Heart left ventricle (tissue), 13 donors: Measurements from ENCODE around the gene GPR173.

ENCODE experiments used
- CTCF ChIP-seq, 12 donors: fragments of 200-600 bp; sonication (generic) in 4 of 12; IDR thresholded peaks; one replicate each; pipeline versions ENCODE4 v1.5.0 to v1.8.0; 2018 to 2022; ENCODE audit warnings: antibody characterized with exemption in 12 of 12, mild to moderate bottlenecking in 5 of 12
- POLR2A ChIP-seq, 2 donors: fragments of 450-650 bp; IDR thresholded peaks; one replicate each; pipeline ENCODE4 v1.6.1; 2017; ENCODE audit warnings: antibody characterized with exemption in 2 of 2, mild to moderate bottlenecking in 2 of 2, moderate library complexity in 2 of 2
- donor health status: ischemic (EF 13 %, LVEDD 7.1; RV severe dilation, severe dysfunction).
- donor health status: DM: no; HTN: yes; CAD: no.
- donor health status: DM: no; HTN: no; CAD: no.
- donor health status: ischemic (EF 25% LVEDD 6.9; RV normal size, moderate dysfunction).
- donor health status: ischemic (EF 25% LVEDD 5.7; RV mildly dilated, moderate dysfunction).
- donor health status: ischemic (EF 35%, LVEDD 5.7; RV mildly dilated, moderate dysfunction).
- donor health status: nonischemic (EF 11% LVEDD 7.7; RV severe dilation, severe dysfunction).
- donor health status: DM: yes; HTN: yes; CAD: no.
- donor health status: PGD.
- donor health status: ischemic (EF 29% LVEDD 5.4; RV normal size, mild dysfunction).
- donor health status: nonischemic (EF 23%, LVEDD 6.1; RV moderate dilation, normal function).

- TF ChIP-seq CTCF (IDR thresholded peaks at IDR 0.05) (no peak), POLR2A (IDR thresholded peaks at IDR 0.05) (no peak)
These were observed 32.3 kb downstream of the GPR173 start for GRCh38 chrX:53080628-53081580.
